GM18858 (cell line): ENCODE data around the gene CLIC2.
"Not testable (repeated sequence)": the region's sequence is repeated elsewhere in the genome, so short reads cannot be mapped to it uniquely, and the experiment has no call there.

Experiments
- ATAC-seq: cut with Tn5 transposase; IDR thresholded peaks from one replicate; pipeline ENCODE4 v1.9.1; 2021; ENCODE audit not compliant: unreplicated experiment

Gene CLIC2

DNA sequence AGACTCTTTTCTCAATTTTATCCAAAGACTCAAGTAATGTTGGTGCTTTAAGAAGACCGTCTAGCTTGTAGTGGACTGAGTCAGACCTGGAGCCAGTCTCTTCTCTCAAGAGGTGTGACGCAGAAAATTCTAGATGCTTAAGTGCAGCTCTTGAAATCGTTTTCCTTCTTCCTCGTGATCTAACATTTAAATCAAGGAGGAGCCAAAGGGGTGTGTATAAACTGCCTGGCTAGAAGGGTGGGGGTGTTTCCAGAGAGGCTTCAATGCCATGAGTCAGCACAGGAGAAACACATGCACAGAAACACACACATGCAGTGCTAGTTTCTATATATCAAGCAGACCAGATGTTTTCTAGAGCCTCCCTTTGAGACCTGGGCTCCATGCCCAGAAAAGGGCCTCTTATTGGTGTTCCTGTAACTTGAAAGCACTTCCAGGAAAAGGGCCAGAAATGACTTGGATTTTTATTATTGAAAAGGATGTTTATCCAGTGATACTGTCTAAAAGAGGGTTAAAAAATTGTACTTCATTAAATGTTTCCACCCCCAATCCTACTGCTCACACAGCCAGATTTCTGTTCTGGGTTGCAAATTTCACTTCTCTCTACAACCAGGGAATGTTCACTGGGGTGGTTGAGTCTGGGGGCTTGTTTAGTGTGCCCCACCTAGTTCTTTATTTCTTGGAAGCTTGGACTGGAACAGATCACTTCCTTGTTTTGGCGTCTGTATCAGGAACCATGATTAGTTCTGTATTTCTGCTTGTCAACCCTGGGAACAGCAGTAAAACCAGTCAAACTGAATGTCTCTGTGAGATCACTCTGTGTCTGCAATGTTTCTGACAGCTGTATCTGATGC lies at the start of gene CLIC2:
Gene CLIC2, minus strand, starts transcription at position 129 of the 851 bp plus-strand sequence. CDS start 187 bp downstream, outside the sequence.
- peak; percentile 55 for ATAC-seq

DNA sequence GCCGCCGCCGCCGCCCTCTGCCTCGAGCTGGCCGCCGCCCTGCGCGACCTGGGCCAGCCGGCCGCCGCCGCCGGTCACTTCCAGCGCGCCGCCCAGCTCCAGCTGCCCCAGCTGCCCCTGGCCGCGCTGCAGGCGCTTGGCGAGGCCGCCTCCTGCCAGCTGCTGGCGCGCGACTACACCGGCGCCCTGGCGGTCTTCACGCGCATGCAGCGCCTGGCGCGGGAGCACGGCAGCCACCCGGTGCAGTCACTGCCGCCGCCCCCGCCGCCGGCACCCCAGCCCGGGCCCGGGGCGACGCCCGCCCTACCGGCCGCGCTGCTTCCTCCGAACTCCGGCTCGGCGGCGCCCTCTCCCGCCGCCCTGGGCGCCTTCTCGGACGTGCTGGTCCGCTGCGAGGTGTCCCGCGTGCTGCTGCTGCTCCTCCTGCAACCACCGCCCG lies 48.1 kb upstream of the CLIC2 start:
- ATAC-seq, result peak; percentile 28

DNA sequence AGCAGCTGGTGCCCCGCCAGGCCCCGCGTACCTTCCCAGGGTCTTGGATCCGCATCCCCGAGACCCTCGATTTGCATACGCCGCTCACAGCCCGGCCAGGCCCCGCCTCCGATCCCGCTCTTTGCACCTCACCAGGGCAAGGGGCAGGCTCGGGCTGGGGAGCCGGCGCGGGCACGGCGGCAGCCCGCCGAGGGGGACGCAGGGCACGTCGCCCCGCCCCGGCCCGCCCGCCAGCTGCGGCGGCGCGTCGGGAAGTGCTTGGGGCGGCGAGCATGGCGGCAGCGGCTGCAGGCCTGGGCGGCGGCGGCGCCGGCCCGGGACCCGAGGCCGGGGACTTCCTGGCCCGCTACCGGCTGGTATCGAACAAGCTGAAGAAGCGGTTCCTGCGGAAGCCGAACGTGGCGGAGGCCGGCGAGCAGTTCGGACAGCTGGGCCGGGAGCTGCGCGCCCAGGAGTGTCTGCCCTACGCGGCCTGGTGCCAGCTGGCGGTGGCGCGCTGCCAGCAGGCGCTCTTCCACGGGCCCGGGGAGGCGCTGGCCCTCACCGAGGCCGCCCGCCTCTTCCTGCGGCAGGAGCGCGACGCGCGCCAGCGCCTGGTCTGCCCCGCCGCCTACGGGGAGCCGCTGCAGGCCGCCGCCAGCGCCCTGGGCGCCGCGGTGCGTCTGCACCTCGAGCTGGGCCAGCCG lies 47.6 kb upstream of the CLIC2 start, which contains the start of gene F8A2:
Gene F8A2, plus strand, starts transcription at position 253 of the 686 bp plus-strand sequence. Its CDS starts 20 bp downstream, at position 273.
- ATAC-seq, result peak; percentile 62

DNA sequence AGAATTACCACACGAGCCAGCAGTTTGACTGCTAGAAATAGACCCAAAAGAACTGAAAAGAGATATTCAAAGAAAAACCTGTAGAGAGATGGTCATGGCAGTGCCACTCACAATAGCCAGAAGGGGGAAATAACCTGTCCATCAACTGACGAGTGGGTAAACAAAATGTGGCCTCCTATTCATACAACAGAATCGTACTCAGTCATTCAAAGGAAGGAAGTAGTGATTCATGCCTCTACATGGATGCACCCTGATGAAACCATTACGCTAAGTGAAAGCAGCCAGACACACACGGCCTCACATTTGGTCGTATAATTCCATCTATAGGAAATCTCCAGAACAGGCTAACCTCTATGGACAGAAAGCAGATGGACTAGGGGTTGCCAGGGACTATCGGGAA lies 45.4 kb upstream of the CLIC2 start:
- ATAC-seq, result not testable (repeated sequence)

DNA sequence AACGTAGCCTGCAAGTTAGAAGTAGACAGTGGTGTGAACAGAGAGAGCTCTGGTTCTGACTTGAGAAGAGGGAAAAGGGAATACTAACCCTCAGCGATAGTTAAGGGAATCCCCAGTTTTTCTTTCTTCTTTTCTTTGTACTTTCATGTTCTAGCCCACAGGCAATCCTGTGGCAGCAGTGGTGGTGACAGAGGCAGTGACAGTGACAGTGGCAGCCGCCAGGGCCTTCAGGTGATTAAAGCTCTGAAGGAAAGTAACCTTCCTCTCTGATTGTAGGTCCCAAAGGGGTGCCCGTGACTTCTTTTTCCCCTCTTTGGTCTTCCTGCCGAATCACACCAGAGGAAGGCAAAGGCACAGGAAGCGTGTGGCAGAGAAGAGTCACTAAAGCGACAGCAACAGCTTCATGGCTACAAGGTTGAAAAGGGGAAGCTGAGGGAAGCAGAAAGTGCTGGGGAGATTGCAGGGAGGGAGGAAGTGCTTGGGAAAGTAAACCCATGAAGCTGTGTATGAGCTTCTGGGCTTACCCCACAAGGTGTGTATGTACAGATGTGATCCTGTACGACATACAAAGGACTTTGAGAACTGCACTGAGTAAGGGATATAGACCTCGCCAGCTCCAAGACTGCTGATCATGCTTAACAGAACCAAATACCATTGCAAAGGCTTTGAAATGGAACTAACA lies 39.5 kb upstream of the CLIC2 start:
- ATAC-seq, result peak; percentile 46

DNA sequence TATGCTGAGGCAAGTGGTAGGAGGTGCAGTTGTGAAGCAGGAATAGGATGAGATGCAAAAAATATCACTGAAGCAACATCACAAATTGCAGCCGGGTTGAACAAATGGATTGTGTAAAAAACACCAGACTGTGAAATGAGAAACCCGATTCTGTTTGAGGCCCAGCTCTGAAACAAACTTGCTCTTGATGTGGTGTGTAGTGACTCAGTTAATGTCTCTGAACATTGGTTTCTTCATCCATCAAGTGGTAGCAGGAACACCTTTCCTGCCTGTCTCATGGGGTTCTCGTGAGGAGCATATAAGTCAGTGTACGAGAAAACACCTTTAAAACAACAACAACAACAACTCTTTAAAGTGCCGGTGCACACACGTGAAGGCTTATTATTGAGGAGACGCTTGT lies 29.3 kb upstream of the CLIC2 start:
- not testable (repeated sequence) for ATAC-seq

DNA sequence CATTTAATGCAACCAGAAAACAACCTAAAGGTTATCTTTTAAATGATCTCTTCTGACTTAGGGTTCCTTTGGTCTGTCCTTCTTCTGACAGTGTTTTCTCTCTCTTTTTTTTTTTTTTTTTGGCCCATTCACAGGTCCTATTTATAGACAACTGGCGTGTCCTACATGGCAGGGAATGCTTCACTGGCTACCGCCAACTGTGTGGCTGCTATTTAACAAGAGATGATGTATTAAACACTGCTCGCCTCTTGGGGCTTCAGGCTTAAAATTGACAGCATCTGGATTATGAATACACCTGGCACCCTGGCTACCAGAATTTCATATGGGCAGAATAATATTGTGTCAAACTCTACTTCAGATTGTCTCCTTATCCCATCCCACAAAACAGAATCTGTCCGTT lies 15.0 kb upstream of the CLIC2 start:
- ATAC-seq, result not testable (repeated sequence)

DNA sequence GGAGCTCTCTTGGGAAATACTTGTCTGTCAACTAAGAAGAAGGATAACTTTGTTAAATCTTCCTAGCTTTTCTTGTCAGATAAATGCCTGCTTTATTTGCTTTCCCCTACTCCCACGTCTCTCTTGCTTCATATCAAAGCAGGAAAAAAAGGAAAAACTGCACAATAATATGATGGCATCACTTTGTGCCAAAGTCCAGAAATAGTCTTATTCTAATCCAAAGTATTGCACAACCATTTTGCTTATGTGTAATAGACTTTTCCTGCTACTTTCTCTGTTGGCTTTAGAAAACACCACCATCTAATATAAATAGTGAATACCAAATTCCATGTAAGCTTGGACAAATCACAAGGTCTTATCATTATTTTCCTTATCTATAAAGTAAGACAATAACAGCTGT lies 11.3 kb upstream of the CLIC2 start:
- ATAC-seq, result not testable (repeated sequence)

DNA sequence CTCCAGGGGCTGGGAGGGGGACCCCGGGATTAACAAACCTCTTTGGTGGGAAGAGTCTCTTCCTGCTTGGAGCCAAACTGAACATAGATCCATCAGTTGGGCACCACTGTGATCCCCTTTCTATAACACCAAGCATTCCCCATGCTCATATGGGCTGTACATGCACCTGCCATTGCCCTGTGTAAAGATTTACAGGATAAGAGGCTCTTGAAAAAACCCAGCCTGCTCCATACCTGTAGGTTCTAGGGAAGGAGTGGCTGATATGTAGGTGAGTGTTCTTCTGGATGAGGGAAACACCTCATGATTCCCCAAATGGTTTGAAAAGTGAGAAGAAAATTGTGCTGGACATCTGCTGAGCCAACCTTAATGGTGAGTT lies 911 bp upstream of the CLIC2 start:
- ATAC-seq, result not testable (repeated sequence)

DNA sequence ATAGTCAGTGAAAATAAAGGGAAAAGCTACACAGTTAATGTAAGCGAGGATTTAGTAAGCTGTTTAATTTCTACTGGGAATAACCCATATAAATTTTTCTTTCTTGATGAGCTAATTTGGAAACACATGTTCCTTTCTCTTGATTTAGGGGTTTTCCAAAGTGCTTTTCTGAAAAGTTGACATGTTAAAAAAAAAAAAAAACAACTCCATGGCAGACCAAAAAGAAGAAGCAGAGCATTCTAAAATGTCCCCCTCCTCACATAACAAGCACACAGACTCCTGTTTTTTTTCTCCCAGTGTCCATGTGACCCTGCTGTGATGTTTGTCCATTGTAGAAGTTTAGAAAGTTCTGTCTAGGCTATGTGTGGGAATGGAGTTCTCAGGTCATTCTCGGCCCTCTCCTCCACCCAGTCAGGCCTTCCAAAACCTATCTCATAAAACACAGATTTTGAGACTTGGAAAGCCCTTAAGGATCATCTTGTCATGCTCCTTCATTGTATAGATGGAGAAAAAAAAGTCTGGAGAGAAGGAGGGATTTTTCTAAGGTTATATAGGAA lies 792 bp downstream of the CLIC2 start:
- ATAC-seq, result no peak

DNA sequence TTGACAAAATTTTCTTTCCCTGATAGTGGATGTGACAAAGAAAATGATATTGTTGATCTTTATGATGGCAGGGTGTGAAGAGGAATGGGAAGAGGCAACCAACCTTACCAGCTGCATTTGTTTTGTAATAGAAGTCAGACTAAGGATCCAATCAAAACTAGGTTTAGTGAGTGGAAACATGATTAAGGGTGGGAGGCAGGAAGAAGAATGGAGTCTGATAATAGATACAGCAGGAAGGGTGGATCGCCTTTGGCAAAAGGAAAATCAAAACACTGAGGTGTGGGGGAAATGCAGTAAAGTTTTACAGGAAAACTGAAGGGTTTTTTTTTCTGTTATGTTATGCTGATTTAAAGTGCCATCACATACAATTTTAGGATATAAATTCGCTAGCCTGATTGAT lies 3.4 kb downstream of the CLIC2 start:
- no peak for ATAC-seq

DNA sequence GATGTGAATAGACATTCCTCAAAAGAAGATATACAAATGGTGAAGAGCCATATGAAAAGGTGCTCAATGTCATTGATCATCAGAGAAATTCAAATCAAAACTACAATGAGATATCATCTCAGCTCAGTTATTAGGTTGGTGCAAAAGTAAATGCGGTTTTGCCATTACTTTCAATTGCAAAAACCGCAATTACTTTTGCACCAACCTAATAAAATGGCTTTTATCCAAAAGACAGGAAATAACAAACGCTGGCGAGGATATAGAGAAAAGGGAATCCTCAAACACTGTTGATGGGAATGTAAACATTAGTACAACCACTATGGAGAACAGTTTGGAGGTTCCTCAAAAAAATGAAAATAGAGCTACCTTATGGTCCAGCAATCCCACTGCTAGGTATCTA lies 5.1 kb downstream of the CLIC2 start:
- ATAC-seq, result no peak

DNA sequence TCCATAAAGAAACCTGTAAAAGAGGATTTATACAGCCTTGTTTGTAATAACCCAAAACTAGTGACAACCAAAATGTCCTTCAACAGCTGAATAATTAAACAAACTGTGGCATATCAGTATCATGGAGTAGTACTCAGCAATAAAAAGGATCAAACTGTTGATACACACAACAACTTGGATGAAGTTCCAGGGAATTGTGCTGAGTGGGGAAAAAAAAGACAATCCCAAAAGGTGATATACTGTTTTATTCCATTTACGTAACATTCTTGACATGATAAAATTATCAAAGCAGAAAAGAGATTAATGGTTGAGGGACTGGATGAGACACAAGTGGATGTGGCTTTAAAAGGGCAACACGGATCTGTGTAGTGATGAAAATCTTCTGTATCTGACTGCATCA lies 7.8 kb downstream of the CLIC2 start:
- ATAC-seq, result no peak

DNA sequence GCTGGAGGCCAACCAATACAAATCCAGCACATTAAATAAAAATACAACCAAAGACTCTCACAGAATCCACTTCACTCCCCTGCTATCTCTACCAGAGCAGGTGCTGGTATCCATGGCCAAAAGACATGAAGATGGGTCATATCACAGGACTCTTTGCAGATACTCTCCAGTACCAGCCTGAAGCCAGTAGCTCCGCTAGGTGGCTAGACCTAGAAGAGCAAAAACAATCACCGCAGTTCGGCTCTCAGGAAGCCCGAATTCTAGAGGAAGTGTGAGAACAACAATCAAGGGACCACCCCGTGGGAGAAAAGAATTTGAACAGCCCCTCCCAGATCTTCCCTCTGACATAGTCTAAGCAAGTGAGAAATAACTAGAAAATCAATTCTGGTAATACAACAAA lies 20.2 kb downstream of the CLIC2 start:
- no peak for ATAC-seq

DNA sequence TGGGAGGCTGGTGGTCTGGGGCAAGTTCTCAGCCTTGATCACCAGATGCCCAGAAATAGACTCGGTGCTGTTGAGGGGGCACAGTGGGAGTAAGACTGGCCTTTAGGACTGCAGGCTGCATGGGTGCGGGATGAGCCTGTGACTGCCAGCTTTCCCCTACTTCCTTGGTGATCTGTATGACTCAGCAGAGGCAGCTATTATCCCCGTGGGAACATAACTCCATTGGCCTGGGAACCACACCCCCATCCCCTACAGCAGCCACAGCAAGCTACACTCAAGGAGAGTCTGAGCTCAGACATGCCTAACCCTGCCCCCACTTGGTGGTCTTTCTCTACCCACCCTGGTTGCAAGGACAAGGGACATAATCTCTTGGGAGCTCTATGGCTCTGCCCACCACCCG lies 20.6 kb downstream of the CLIC2 start:
- ATAC-seq, result no peak

DNA sequence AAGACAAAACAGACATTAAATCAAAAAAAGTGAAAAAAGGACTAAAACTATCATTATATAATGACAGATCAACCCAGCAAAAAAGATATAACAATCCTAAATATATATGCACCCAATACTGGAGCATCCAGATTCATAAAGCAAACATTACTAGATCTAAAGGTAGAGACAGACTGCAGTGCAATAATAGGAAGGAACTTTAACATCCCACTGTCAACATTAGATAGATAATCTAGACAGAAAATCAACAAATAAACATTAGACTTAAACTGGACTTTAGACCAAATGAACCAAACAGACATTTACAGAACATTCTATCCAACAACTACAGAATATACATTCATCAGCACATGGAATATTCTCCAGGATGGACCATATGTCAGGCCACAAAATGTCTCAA lies 40.6 kb downstream of the CLIC2 start:
- no peak for ATAC-seq

DNA sequence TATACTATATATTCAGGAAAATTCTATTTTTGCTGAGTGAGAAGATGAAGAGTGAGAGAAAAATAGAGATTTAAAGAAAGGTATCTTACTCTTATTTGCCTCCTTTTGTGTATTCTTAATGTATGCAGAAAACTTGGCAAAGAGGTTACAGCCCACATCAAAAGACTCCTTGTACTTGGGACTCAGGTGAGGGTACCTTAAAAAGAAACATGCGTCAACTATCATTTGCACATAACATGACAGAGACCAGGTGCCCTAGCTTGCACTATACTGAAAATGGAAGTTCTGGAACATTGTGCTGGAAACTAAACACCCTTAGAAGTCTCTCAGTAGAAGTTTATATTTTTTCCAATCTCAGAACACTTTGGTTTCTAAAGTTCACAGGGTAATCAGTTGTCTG lies 54.5 kb downstream of the CLIC2 start:
- ATAC-seq, result no peak

DNA sequence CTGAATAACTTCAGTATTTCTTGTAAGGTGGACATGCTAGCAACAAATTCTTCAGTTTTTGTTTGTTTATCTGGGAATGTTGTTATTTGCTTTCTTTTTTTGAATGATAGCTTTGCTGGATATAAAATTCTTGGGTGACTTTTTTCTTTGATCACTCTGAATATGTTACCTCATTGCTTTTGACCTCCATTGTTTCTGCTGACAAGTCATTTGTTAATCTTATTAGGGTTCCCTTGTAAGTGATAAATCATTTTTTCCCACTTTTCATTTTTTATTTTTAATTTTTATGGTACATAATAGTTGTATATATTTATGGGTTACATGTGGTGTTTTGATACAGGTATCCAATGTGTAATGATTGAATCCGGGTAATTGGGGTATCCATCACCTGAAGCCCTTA lies 63.4 kb downstream of the CLIC2 start:
- no peak for ATAC-seq

DNA sequence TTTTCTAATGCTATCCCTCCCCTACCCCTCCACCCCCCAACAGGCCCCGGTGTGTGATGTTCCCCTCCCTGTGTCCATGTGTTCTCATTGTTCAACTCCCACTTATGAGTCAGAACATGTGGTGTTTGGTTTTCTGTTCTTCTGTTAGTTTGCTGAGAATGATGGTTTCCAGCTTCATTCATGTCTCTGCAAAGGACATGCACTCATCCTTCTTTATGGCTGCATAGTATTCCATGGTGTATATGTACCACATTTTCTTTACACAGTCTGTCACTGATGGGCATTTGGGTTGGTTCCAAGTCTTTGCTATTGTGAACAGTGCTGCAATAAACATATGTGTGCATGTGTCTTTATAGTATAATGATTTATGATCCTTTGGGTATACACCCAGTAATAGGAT lies 66.4 kb downstream of the CLIC2 start:
- not testable (repeated sequence) for ATAC-seq

DNA sequence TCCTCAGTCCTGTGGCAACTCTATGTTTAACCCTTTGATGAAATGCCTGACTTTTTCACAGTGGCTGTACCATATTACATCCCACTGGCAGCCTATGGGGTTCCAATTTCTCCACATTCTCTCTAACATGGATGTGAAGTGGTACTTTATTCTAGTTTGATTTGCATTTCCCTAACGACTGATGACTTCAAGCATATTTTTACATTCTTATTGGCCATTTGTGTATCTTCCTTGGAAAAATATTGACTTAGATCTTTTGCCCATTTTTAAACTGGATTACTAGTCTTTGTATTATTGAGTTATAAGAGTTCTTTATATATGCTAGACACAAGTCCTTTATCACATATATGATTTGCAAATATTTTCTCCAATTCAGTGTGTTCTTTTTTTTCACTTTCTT lies 68.0 kb downstream of the CLIC2 start:
- ATAC-seq, result no peak
